ENCODE data around the gene C16orf54. TPM values are rescaled to one million over a fixed set of nuclear protein-coding genes. Genes with fewer than 3 reads are reported as not detected.
A peak's percentile ranks its signal among the peaks of the same experiment; 100 is the strongest.
"Not testable (repeated sequence)": the region's sequence is repeated elsewhere in the genome, so short reads cannot be mapped to it uniquely, and the experiment has no call there.

The C16orf54 gene
- total RNA-seq, 1 donor: not detected

GRCh38 chr16:29775742-29776408, 30.1 kb upstream of the C16orf54 start:
- peak; percentile 76 for DNase-seq (ENCODE audit: low read depth)
- TF ChIP-seq CTCF (IDR thresholded peaks at IDR 0.05; ENCODE audit: insufficient read depth, low read depth, low read length): no peak
- H3K4me3 ChIP-seq (ENCODE audit: low read depth, low read length): no peak overlapping the region

DNA sequence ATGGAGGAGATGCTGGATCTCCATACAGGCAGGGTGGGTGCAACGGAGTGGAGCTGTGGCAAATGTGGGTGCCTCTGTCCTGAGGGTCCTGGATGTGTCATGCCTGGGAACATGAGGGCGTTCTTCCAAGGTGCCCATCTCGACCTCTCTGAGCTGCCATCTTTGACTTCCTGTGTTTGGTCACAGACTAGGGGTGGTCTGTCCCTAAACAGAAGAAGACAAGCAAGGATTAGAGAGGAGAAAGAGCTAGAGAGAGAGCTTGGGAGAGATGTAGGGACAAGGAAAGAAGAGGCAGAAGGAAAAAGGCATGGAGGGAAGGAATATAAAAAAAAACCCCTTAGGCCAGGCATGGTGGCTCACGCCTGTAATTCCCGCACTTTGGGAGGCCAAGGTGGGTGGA, 28.9 kb upstream of the C16orf54 start:
- no peak for TF ChIP-seq CTCF (IDR thresholded peaks at IDR 0.05; ENCODE audit: insufficient read depth, low read depth, low read length)
- DNase-seq (ENCODE audit: low read depth): no peak
- no peak overlapping the region for H3K4me3 ChIP-seq (ENCODE audit: low read depth, low read length)

DNA sequence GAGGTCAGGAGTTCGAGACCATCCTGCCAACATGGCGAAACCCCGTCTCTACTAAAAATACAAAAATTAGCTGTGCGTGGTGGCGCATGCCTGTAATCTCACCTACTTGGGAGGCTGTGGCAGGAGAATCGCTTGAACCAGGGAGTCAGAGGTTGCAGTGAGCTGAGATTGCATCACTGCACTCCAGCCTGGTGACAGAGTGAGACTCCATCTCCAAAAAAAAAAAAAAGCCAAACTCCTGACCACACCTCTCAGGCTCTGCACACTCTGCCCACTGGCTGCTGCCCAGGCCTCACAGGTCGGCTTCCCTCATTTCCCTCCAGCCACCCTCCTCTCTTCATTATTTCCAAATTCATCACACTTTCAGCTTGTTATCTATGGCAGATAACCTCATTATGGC, 26.5 kb upstream of the C16orf54 start:
- DNase-seq (ENCODE audit: low read depth); H3K4me3 ChIP-seq (ENCODE audit: low read depth, low read length): not testable (repeated sequence)

DNA sequence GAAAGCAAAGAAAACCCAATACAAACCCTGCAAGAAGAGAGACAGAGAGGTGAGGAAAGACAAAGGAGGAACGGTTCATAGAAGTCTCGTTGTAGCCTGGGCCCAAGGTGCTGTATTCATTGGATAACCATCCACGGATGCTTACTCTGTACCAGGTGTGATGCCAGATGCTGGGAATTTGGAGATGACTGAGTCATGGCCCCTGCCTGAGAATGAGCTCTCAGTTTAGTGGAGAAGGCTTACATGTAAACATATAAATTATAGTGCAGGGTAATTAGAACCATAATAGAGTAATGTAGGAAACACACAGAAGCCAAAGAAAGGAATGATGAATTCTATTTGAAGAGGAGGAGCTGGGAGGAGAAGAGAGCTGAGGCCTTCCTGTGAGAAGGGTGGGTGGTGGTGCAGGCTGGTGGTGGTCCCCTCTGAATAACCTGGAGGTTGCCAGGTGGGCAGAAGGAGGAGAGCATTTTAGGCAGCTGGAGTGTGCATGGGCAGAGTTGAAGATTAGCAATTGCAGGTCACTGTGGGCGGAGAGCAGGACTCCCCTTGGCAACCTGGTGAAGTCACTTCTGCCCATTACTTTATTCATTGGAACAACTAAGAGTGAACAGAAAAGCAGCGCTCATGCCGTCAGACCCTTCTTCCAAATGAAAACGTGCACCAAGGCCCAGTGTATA, 24.6 kb upstream of the C16orf54 start:
- TF ChIP-seq CTCF (IDR thresholded peaks at IDR 0.05; ENCODE audit: insufficient read depth, low read depth, low read length): no peak
- H3K4me3 ChIP-seq (ENCODE audit: low read depth, low read length): no peak overlapping the region
- DNase-seq (ENCODE audit: low read depth): no peak

DNA sequence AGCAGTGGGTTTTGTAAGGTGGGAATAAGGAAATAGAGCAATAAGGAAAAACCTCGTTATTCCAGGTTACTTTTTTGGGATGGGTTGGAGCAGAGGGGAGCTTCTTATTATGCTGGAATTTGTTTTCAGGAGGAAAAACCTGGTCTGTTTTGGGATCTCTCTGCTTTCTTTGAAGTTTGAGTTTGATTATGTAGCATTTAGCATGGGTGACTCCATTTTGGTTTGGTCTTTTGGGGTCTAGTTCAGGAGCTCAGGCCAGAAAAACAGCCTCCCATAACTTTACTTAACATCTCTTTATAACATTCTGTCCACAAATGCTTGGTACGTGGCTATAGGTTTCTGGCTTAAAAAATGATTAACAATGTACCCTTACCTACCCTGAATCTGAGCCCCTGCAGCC, 23.7 kb upstream of the C16orf54 start:
- no peak for TF ChIP-seq CTCF (IDR thresholded peaks at IDR 0.05; ENCODE audit: insufficient read depth, low read depth, low read length)
- H3K4me3 ChIP-seq (ENCODE audit: low read depth, low read length): no peak overlapping the region
- no peak for DNase-seq (ENCODE audit: low read depth)

GRCh38 chr16:29767062-29767461, 21.3 kb upstream of the C16orf54 start:
- TF ChIP-seq CTCF (IDR thresholded peaks at IDR 0.05; ENCODE audit: insufficient read depth, low read depth, low read length): no peak
- H3K4me3 ChIP-seq (ENCODE audit: low read depth, low read length): no peak overlapping the region

GRCh38 chr16:29766571-29766970, 20.8 kb upstream of the C16orf54 start:
- no peak overlapping the region for H3K4me3 ChIP-seq (ENCODE audit: low read depth, low read length)
- no peak for TF ChIP-seq CTCF (IDR thresholded peaks at IDR 0.05; ENCODE audit: insufficient read depth, low read depth, low read length)
- no peak for DNase-seq (ENCODE audit: low read depth)

More at GRCh38 chr16:29767062-29767461, 21.3 kb upstream of the C16orf54 start:
- no peak for DNase-seq (ENCODE audit: low read depth)

Data from fibroblast of villous mesenchyme (primary cell).